GM23338 (cell line): Measurements from ENCODE around the gene LRRC2. TPM values are rescaled to one million over a fixed set of nuclear protein-coding genes. Genes with fewer than 3 reads are reported as not detected.
A peak's percentile ranks its signal among the peaks of the same experiment; 100 is the strongest.

Experiments
- ATAC-seq: fragments of 200-7000 bp; cut with Tn5 transposase; 3 replicates; pipeline ENCODE4 v1.9.1; 2020
- DNase-seq: peaks from one replicate; pipeline ENCODE4 v3.0.0-alpha.2; 2015; ENCODE audit warnings: low spot score
- H2AFZ ChIP-seq: fragments of 200-600 bp; sonication (generic); 2 replicates; pipeline ENCODE4 v1.8.0; 2016; ENCODE audit warnings: antibody characterized with exemption, mild to moderate bottlenecking, moderate library complexity
- H3F3A ChIP-seq: fragments of 200-600 bp; sonication (generic); replicated peaks from 2 replicates; pipeline ENCODE4 v1.8.0; 2017; ENCODE audit warnings: antibody characterized with exemption, mixed run types, low read depth
- H3K27ac ChIP-seq: fragments of 200-600 bp; sonication (generic); 2 replicates; pipeline ENCODE4 v1.6.1; 2016; ENCODE audit warnings: low read depth
- H3K27me3 ChIP-seq: fragments of 200-600 bp; sonication (generic); 2 replicates; pipeline ENCODE4 v1.8.0; 2016; ENCODE audit warnings: mild to moderate bottlenecking, mixed run types, moderate library complexity; ENCODE audit not compliant: insufficient read depth
- H3K36me3 ChIP-seq: fragments of 200-600 bp; sonication (generic); 2 replicates; pipeline ENCODE4 v1.8.0; 2016; ENCODE audit warnings: mild to moderate bottlenecking; ENCODE audit not compliant: insufficient read depth
- H3K4me1 ChIP-seq: fragments of 200-600 bp; sonication (generic); 2 replicates; pipeline ENCODE4 v1.8.0; 2016; ENCODE audit warnings: mild to moderate bottlenecking, moderate library complexity; ENCODE audit not compliant: insufficient read depth
- H3K4me2 ChIP-seq: fragments of 200-600 bp; sonication (generic); 2 replicates; pipeline ENCODE4 v1.7.1; 2017; ENCODE audit warnings: mixed run types
- H3K4me3 ChIP-seq: fragments of 200-600 bp; sonication (generic); 2 replicates; pipeline ENCODE4 v1.6.1; 2016; ENCODE audit warnings: mixed run types
- H3K79me2 ChIP-seq: fragments of 200-600 bp; sonication (generic); replicated peaks from 2 replicates; pipeline ENCODE4 v1.8.0; 2017; ENCODE audit warnings: mild to moderate bottlenecking; ENCODE audit not compliant: insufficient read depth
- H3K9me2 ChIP-seq: fragments of 200-600 bp; sonication (generic); 2 replicates; pipeline ENCODE4 v1.8.0; 2017; ENCODE audit not compliant: insufficient read depth
- H4K20me1 ChIP-seq: fragments of 200-600 bp; sonication (generic); replicated peaks from 2 replicates; pipeline ENCODE4 v1.8.0; 2017; ENCODE audit warnings: mild to moderate bottlenecking; ENCODE audit not compliant: insufficient read depth
- H3K27ac Mint-ChIP-seq: 2 replicates; pipeline ENCODE4 v1.8.0; 2020; ENCODE audit warnings: inconsistent platforms, mild to moderate bottlenecking, moderate library complexity, mixed read lengths
- H3K27me3 Mint-ChIP-seq: 3 replicates; pipeline ENCODE4 v1.8.0; 2022; ENCODE audit warnings: low read depth, mild to moderate bottlenecking, moderate library complexity, mixed read lengths, inconsistent platforms; ENCODE audit not compliant: insufficient read depth, poor library complexity
- H3K36me3 Mint-ChIP-seq: 3 replicates; pipeline ENCODE4 v1.8.0; 2021; ENCODE audit warnings: low read depth, mild to moderate bottlenecking, inconsistent platforms, moderate library complexity, mixed read lengths
- H3K4me1 Mint-ChIP-seq: 3 replicates; pipeline ENCODE4 v1.8.0; 2020; ENCODE audit warnings: mild to moderate bottlenecking, inconsistent platforms, mixed read lengths
- H3K4me3 Mint-ChIP-seq: 3 replicates; pipeline ENCODE4 v1.8.0; 2021; ENCODE audit warnings: moderate library complexity, mild to moderate bottlenecking, inconsistent platforms, mixed read lengths
- H3K9me3 Mint-ChIP-seq: 3 replicates; pipeline ENCODE4 v1.8.0; 2020; ENCODE audit warnings: moderate library complexity, mild to moderate bottlenecking, inconsistent platforms, mixed read lengths
- CREB1 ChIP-seq: fragments of 250-450 bp; sonication (Bioruptor Pico); IDR thresholded peaks from 2 replicates; pipeline ENCODE4 v1.5.0; 2020; ENCODE audit warnings: low read depth, mild to moderate bottlenecking, moderate library complexity
- EZH2 ChIP-seq: fragments of 200-600 bp; sonication (generic); IDR thresholded peaks from one replicate; pipeline ENCODE4 v1.8.0; 2017; ENCODE audit warnings: antibody characterized with exemption, mild to moderate bottlenecking, low read depth; ENCODE audit not compliant: unreplicated experiment
- EZH2phosphoT487 ChIP-seq: fragments of 200-600 bp; sonication (generic); IDR thresholded peaks from one replicate; pipeline ENCODE4 v1.8.1; 2018; ENCODE audit warnings: antibody characterized with exemption; ENCODE audit not compliant: unreplicated experiment
- NANOG ChIP-seq: IDR thresholded peaks from 2 replicates; pipeline ENCODE4 v1.6.1; 2016; ENCODE audit warnings: antibody characterized with exemption, borderline replicate concordance
- POLR2AphosphoS5 ChIP-seq: IDR thresholded peaks from 2 replicates; pipeline ENCODE4 v1.6.1; 2016; ENCODE audit warnings: antibody characterized with exemption, low read depth
- STAT1 ChIP-seq: IDR thresholded peaks from one replicate; pipeline ENCODE4 v1.6.1; 2016; ENCODE audit warnings: antibody characterized with exemption; ENCODE audit not compliant: unreplicated experiment
- ZNF114 ChIP-seq: fragments of 250-450 bp; sonication (Bioruptor Pico); IDR thresholded peaks from 2 replicates; pipeline ENCODE4 v1.5.0; 2020; ENCODE audit warnings: mild to moderate bottlenecking, moderate library complexity
- ZNF331 ChIP-seq: fragments of 250-450 bp; sonication (Bioruptor Pico); IDR thresholded peaks from 2 replicates; pipeline ENCODE4 v1.5.0; 2020; ENCODE audit warnings: low read depth, mild to moderate bottlenecking, moderate library complexity
- ZNF462 ChIP-seq: fragments of 250-450 bp; sonication (Bioruptor Pico); IDR thresholded peaks from 2 replicates; pipeline ENCODE4 v1.5.0; 2020; ENCODE audit warnings: mild to moderate bottlenecking, moderate library complexity
- long read RNA-seq: library from polyadenylated mRNA; unstranded; transcript quantifications from one replicate; pipeline ENCODE4 v2.0.0, GENCODE V29; 2020; ENCODE audit not compliant: unreplicated experiment
- polyA plus RNA-seq: library from polyadenylated mRNA; unstranded; fragments of >200 nt; fragmentation: Nextera tagmentation; extraction: Ambion mirVana; gene quantifications from 2 replicates; pipeline ENCODE4 v1.2.1, GENCODE V29; 2016
- total RNA-seq: library from RNA; depleted of rRNA; stranded (reverse); fragments of >200 nt; shearing (Covaris generic); gene quantifications from 2 replicates; pipeline ENCODE4 v1.2.3, GENCODE V29; 2014; rRNA removed
- TF ChIP-seq, protein P1 (sequence below), 2 experiments: fragments of 200-600 bp in 1 of 2; sonication (generic) in 1 of 2; conservative IDR thresholded peaks; 2 replicates each; pipeline versions ENCODE4 v1.5.1 to v1.6.1; 2016 to 2017; ENCODE audit warnings: antibody characterized with exemption in 2 of 2, low read depth in 2 of 2, mild to moderate bottlenecking in 2 of 2, moderate library complexity in 1 of 2
- TF ChIP-seq, protein P2 (sequence below): IDR thresholded peaks from 2 replicates; pipeline ENCODE4 v1.6.1; 2016; ENCODE audit warnings: antibody characterized with exemption
- TF ChIP-seq, protein P3 (sequence below): IDR thresholded peaks from one replicate; pipeline ENCODE4 v1.6.1; 2018; ENCODE audit warnings: antibody characterized with exemption; ENCODE audit not compliant: unreplicated experiment

Gene LRRC2, protein sequence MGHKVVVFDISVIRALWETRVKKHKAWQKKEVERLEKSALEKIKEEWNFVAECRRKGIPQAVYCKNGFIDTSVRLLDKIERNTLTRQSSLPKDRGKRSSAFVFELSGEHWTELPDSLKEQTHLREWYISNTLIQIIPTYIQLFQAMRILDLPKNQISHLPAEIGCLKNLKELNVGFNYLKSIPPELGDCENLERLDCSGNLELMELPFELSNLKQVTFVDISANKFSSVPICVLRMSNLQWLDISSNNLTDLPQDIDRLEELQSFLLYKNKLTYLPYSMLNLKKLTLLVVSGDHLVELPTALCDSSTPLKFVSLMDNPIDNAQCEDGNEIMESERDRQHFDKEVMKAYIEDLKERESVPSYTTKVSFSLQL
- total RNA-seq (5.5 and 7.1 TPM in 2 replicates), polyA plus RNA-seq (4.0 and 6.5 TPM in 2 replicates)
- long read RNA-seq, full-length matches to known transcripts = 4 of 9 reads
- long read RNA-seq, partial matches to known transcripts = 2 of 9 reads
- long read RNA-seq, other reads (novel, unspliced or antisense) = 3 of 9 reads

DNA sequence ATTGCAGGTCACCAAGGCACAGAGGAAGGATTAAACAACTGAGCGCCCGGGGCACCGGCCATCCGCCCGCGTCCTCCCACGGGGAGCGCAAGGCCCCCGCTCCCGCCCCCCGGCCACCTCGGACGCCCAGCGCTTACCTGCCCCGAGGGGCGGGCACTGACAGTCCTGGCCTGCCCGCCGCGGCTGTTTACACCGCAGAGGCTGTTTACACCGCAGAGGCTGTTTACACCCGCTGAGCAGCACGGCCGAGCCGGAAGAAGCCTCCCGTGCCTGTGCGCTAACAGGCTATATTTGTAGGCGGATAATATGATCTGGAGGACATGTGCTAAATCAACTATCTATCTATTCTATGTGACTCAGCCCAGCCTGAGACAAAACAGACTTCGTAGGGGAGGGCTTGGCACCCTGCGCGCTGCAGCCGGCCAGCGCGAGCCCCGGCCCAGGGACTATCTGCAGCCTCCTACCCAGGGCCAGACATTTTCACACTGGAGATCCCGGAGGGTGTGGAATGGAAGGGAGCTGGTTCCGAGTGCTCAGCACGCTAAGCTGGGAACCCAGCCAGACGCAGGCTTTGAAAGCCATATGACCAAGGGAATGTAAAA is at the start of gene LRRC2:
LRRC2 (minus strand) TSS at position 263 of the 602 bp plus-strand sequence. CDS start 14,711 bp downstream, outside the sequence.
- H3F3A ChIP-seq = peaks cover 11% of the 10 kb centered on the region; the same call in 1 of the 2 replicates
- H3K27me3 ChIP-seq = no peaks in the 10 kb centered on the region
- peak within 1 kb of the TSS; percentile 80 for H2AFZ ChIP-seq
- peak; percentile 72 for DNase-seq
- H3K36me3 Mint-ChIP-seq = peaks cover 37% of the 10 kb centered on the region
- no peaks in the 10 kb centered on the region for H3K9me2 ChIP-seq
- H3K4me1 ChIP-seq = peaks cover 39% of the 10 kb centered on the region
- peaks cover 9% of the 10 kb centered on the region for H3K79me2 ChIP-seq
- H3K4me3 Mint-ChIP-seq = peak within 1 kb of the TSS; percentile 71
- peak within 1 kb of the TSS; percentile 82 for H3K4me2 ChIP-seq
- ATAC-seq = peak; percentile 88
- H3K27ac ChIP-seq = peak within 1 kb of the TSS; percentile 74
- peaks cover 40% of the 10 kb centered on the region for H3K9me3 Mint-ChIP-seq
- peaks cover 7% of the 10 kb centered on the region for H3K36me3 ChIP-seq
- H3K4me3 ChIP-seq = peak within 1 kb of the TSS; percentile 56
- H3K27ac Mint-ChIP-seq = peak within 1 kb of the TSS; percentile 80; the same call in 1 of the 2 replicates
- H3K27me3 Mint-ChIP-seq = peaks cover 19% of the 10 kb centered on the region
- peaks cover 46% of the 10 kb centered on the region for H3K4me1 Mint-ChIP-seq
- H4K20me1 ChIP-seq = no peaks in the 10 kb centered on the region
- TF ChIP-seq ZNF114 = no peak
- no peak for TF ChIP-seq STAT1
- no peak for TF ChIP-seq NANOG
- TF ChIP-seq ZNF331 (CRISPR knock-in tag) = no peak
- TF ChIP-seq, protein P1, sequence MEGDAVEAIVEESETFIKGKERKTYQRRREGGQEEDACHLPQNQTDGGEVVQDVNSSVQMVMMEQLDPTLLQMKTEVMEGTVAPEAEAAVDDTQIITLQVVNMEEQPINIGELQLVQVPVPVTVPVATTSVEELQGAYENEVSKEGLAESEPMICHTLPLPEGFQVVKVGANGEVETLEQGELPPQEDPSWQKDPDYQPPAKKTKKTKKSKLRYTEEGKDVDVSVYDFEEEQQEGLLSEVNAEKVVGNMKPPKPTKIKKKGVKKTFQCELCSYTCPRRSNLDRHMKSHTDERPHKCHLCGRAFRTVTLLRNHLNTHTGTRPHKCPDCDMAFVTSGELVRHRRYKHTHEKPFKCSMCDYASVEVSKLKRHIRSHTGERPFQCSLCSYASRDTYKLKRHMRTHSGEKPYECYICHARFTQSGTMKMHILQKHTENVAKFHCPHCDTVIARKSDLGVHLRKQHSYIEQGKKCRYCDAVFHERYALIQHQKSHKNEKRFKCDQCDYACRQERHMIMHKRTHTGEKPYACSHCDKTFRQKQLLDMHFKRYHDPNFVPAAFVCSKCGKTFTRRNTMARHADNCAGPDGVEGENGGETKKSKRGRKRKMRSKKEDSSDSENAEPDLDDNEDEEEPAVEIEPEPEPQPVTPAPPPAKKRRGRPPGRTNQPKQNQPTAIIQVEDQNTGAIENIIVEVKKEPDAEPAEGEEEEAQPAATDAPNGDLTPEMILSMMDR (conservative IDR thresholded peaks at IDR 0.05; ENCODE audit: low read depth in 2 of 2) = no peak; a peak in 1 of 4 replicates
- TF ChIP-seq, protein P2, sequence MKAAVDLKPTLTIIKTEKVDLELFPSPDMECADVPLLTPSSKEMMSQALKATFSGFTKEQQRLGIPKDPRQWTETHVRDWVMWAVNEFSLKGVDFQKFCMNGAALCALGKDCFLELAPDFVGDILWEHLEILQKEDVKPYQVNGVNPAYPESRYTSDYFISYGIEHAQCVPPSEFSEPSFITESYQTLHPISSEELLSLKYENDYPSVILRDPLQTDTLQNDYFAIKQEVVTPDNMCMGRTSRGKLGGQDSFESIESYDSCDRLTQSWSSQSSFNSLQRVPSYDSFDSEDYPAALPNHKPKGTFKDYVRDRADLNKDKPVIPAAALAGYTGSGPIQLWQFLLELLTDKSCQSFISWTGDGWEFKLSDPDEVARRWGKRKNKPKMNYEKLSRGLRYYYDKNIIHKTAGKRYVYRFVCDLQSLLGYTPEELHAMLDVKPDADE = no peak
- no peak for TF ChIP-seq EZH2
- no peak for TF ChIP-seq POLR2AphosphoS5
- TF ChIP-seq CREB1 = no peak
- no peak for TF ChIP-seq ZNF462
- TF ChIP-seq, protein P3, sequence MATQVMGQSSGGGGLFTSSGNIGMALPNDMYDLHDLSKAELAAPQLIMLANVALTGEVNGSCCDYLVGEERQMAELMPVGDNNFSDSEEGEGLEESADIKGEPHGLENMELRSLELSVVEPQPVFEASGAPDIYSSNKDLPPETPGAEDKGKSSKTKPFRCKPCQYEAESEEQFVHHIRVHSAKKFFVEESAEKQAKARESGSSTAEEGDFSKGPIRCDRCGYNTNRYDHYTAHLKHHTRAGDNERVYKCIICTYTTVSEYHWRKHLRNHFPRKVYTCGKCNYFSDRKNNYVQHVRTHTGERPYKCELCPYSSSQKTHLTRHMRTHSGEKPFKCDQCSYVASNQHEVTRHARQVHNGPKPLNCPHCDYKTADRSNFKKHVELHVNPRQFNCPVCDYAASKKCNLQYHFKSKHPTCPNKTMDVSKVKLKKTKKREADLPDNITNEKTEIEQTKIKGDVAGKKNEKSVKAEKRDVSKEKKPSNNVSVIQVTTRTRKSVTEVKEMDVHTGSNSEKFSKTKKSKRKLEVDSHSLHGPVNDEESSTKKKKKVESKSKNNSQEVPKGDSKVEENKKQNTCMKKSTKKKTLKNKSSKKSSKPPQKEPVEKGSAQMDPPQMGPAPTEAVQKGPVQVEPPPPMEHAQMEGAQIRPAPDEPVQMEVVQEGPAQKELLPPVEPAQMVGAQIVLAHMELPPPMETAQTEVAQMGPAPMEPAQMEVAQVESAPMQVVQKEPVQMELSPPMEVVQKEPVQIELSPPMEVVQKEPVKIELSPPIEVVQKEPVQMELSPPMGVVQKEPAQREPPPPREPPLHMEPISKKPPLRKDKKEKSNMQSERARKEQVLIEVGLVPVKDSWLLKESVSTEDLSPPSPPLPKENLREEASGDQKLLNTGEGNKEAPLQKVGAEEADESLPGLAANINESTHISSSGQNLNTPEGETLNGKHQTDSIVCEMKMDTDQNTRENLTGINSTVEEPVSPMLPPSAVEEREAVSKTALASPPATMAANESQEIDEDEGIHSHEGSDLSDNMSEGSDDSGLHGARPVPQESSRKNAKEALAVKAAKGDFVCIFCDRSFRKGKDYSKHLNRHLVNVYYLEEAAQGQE = no peak
- TF ChIP-seq EZH2phosphoT487 = no peak
